Neural cell (in vitro differentiated cells): ENCODE measurements around the gene LRRC61. TPM values are rescaled to one million over a fixed set of nuclear protein-coding genes. Genes with fewer than 3 reads are reported as not detected.

ENCODE experiments used
- H2AFZ ChIP-seq: fragments of 200-600, 300-800 bp; sonication (generic), shearing (Covaris generic); 2 replicates; pipeline ENCODE4 v1.6.0; 2014; ENCODE audit warnings: low read depth, mild to moderate bottlenecking, antibody characterized with exemption, low read length, moderate library complexity
- H3F3A ChIP-seq: fragments of 200-600 bp; shearing (Covaris generic); 2 replicates; pipeline ENCODE4 v1.6.1; 2016; ENCODE audit warnings: mild to moderate bottlenecking, moderate library complexity, mixed read lengths, antibody characterized with exemption, low read length; ENCODE audit not compliant: insufficient read depth, poor library complexity, severe bottlenecking
- H3K27ac ChIP-seq: fragments of 200-600, 300-800 bp; sonication (generic), shearing (Covaris generic); 2 replicates; pipeline ENCODE4 v1.5.1; 2014; ENCODE audit warnings: mild to moderate bottlenecking, low read length, moderate library complexity
- H3K27me3 ChIP-seq: fragments of 300-800, 200-600 bp; sonication (generic), shearing (Covaris generic); 2 replicates; pipeline ENCODE4 v1.6.0; 2014; ENCODE audit warnings: mild to moderate bottlenecking, low read depth, low read length, moderate library complexity; ENCODE audit not compliant: insufficient read depth
- H3K36me3 ChIP-seq: fragments of 300-800, 200-600 bp; sonication (generic), shearing (Covaris generic); 2 replicates; pipeline ENCODE4 v1.5.1; 2014; ENCODE audit warnings: mild to moderate bottlenecking, antibody characterized with exemption, low read length, moderate library complexity; ENCODE audit not compliant: insufficient read depth
- H3K4me2 ChIP-seq: fragments of 300-800, 200-600 bp; sonication (generic), shearing (Covaris generic); 2 replicates; pipeline ENCODE4 v1.6.0; 2014; ENCODE audit warnings: mild to moderate bottlenecking, low read length
- H3K4me3 ChIP-seq: fragments of 300-800, 200-600 bp; sonication (generic), shearing (Covaris generic); 2 replicates; pipeline ENCODE4 v1.5.1; 2014; ENCODE audit warnings: mild to moderate bottlenecking, low read length, moderate library complexity
- H3K79me2 ChIP-seq: fragments of 200-600 bp; shearing (Covaris generic); replicated peaks from 2 replicates; pipeline ENCODE4 v1.6.0; 2014; ENCODE audit warnings: mild to moderate bottlenecking, low read length, moderate library complexity; ENCODE audit not compliant: insufficient read depth
- H3K9ac ChIP-seq: fragments of 300-800, 200-600 bp; sonication (generic), shearing (Covaris generic); 2 replicates; pipeline ENCODE4 v1.6.1; 2016; ENCODE audit warnings: mild to moderate bottlenecking, low read length, mixed read lengths
- H3K9me2 ChIP-seq: fragments of 200-600 bp; shearing (Covaris generic); 2 replicates; pipeline ENCODE4 v1.6.1; 2016; ENCODE audit warnings: mild to moderate bottlenecking, low read length, mixed read lengths; ENCODE audit not compliant: insufficient read depth
- H3K9me3 ChIP-seq: fragments of 200-600, 300-800 bp; sonication (generic), shearing (Covaris generic); 2 replicates; pipeline ENCODE4 v1.6.1; 2016; ENCODE audit warnings: mild to moderate bottlenecking, mixed run types, low read length, moderate library complexity, mixed read lengths
- H4K20me1 ChIP-seq: fragments of 200-600 bp; shearing (Covaris generic); 2 replicates; pipeline ENCODE4 v1.6.1; 2016; ENCODE audit warnings: mild to moderate bottlenecking, mixed run types; ENCODE audit not compliant: insufficient read depth
- EP300 ChIP-seq: fragments of 450-650 bp; conservative IDR thresholded peaks from 2 replicates; pipeline ENCODE4 v1.6.1; 2014; ENCODE audit warnings: antibody characterized with exemption, mild to moderate bottlenecking, moderate library complexity; ENCODE audit not compliant: poor library complexity, severe bottlenecking
- EZH2 ChIP-seq: fragments of 200-600, 300-800 bp; shearing (Covaris generic), sonication (generic); IDR thresholded peaks from 2 replicates; pipeline ENCODE4 v1.6.1; 2014; ENCODE audit warnings: antibody characterized with exemption, low read length, borderline replicate concordance, mild to moderate bottlenecking; ENCODE audit not compliant: insufficient read depth, poor library complexity, severe bottlenecking
- MXI1 ChIP-seq: fragments of 450-650 bp; conservative IDR thresholded peaks from 2 replicates; pipeline ENCODE4 v1.6.1; 2014; ENCODE audit warnings: antibody characterized with exemption, mild to moderate bottlenecking; ENCODE audit not compliant: poor library complexity, severe bottlenecking
- POLR2AphosphoS5 ChIP-seq: IDR thresholded peaks from 2 replicates; pipeline ENCODE4 v1.6.1; 2012
- RAD21 ChIP-seq: fragments of 450-650 bp; conservative IDR thresholded peaks from 2 replicates; pipeline ENCODE4 v1.6.1; 2014; ENCODE audit warnings: antibody characterized with exemption, mild to moderate bottlenecking, moderate library complexity
- SMC3 ChIP-seq: fragments of 450-650 bp; conservative IDR thresholded peaks from 2 replicates; pipeline ENCODE4 v1.6.1; 2014; ENCODE audit warnings: antibody characterized with exemption, mild to moderate bottlenecking, moderate library complexity; ENCODE audit not compliant: poor library complexity
- TAF1 ChIP-seq: IDR thresholded peaks from 2 replicates; pipeline ENCODE4 v1.6.1; 2012; ENCODE audit warnings: low read depth
- polyA plus RNA-seq: library from polyadenylated mRNA; depleted of rRNA; stranded (reverse); fragments of >200 nt; gene quantifications from 2 replicates; pipeline ENCODE4 v1.2.3, GENCODE V29; 2014
- TF ChIP-seq, protein P1 (sequence below): IDR thresholded peaks from 2 replicates; pipeline ENCODE4 v1.6.1; 2012; ENCODE audit warnings: borderline replicate concordance
- TF ChIP-seq, protein P2 (sequence below): fragments of 450-650 bp; IDR thresholded peaks from 2 replicates; pipeline ENCODE4 v1.5.1; 2014; ENCODE audit warnings: antibody characterized with exemption, mild to moderate bottlenecking, moderate library complexity; ENCODE audit not compliant: poor library complexity, severe bottlenecking

Gene LRRC61
- polyA plus RNA-seq, 1 donor from 2014 or later = 5.0 TPM

DNA sequence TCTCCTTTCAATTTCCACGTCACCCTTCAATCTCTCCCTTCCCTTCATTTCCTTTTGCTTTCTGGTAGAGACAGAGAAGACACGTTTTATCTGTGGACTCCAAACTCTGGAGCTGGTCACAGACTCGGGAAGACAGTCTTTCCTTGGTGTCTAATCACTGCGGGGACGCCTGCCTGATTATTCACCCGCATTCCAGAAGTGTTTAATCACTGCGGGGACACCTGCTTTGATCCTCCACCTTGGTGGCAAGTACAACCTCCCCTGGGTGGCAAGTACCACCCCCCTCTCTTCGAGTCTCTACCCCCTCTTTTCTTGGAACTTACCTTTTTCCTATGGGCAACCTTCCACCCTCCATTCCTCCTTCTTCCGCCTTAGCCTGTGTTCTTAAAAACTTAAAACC is 15.3 kb upstream of the LRRC61 start:
- no peaks in the 10 kb centered on the region for H3K9me2 ChIP-seq
- H2AFZ ChIP-seq = no peak overlapping the region
- H3K4me3 ChIP-seq = no peak overlapping the region
- no peaks in the 10 kb centered on the region for H3K79me2 ChIP-seq
- H3K36me3 ChIP-seq = no peaks in the 10 kb centered on the region
- no peaks in the 10 kb centered on the region for H4K20me1 ChIP-seq
- no peak overlapping the region for H3K27ac ChIP-seq
- no peaks in the 10 kb centered on the region for H3F3A ChIP-seq
- TF ChIP-seq SMC3 = no peak
- TF ChIP-seq RAD21 = no peak
- no peak for TF ChIP-seq TAF1
- no peak for TF ChIP-seq EP300
- no peak for TF ChIP-seq EZH2
- TF ChIP-seq, protein P1, sequence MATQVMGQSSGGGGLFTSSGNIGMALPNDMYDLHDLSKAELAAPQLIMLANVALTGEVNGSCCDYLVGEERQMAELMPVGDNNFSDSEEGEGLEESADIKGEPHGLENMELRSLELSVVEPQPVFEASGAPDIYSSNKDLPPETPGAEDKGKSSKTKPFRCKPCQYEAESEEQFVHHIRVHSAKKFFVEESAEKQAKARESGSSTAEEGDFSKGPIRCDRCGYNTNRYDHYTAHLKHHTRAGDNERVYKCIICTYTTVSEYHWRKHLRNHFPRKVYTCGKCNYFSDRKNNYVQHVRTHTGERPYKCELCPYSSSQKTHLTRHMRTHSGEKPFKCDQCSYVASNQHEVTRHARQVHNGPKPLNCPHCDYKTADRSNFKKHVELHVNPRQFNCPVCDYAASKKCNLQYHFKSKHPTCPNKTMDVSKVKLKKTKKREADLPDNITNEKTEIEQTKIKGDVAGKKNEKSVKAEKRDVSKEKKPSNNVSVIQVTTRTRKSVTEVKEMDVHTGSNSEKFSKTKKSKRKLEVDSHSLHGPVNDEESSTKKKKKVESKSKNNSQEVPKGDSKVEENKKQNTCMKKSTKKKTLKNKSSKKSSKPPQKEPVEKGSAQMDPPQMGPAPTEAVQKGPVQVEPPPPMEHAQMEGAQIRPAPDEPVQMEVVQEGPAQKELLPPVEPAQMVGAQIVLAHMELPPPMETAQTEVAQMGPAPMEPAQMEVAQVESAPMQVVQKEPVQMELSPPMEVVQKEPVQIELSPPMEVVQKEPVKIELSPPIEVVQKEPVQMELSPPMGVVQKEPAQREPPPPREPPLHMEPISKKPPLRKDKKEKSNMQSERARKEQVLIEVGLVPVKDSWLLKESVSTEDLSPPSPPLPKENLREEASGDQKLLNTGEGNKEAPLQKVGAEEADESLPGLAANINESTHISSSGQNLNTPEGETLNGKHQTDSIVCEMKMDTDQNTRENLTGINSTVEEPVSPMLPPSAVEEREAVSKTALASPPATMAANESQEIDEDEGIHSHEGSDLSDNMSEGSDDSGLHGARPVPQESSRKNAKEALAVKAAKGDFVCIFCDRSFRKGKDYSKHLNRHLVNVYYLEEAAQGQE = no peak
- TF ChIP-seq MXI1 = no peak
- no peak for TF ChIP-seq POLR2AphosphoS5
- TF ChIP-seq, protein P2, sequence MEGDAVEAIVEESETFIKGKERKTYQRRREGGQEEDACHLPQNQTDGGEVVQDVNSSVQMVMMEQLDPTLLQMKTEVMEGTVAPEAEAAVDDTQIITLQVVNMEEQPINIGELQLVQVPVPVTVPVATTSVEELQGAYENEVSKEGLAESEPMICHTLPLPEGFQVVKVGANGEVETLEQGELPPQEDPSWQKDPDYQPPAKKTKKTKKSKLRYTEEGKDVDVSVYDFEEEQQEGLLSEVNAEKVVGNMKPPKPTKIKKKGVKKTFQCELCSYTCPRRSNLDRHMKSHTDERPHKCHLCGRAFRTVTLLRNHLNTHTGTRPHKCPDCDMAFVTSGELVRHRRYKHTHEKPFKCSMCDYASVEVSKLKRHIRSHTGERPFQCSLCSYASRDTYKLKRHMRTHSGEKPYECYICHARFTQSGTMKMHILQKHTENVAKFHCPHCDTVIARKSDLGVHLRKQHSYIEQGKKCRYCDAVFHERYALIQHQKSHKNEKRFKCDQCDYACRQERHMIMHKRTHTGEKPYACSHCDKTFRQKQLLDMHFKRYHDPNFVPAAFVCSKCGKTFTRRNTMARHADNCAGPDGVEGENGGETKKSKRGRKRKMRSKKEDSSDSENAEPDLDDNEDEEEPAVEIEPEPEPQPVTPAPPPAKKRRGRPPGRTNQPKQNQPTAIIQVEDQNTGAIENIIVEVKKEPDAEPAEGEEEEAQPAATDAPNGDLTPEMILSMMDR = no peak
- no peak overlapping the region for H3K4me2 ChIP-seq
- no peaks in the 10 kb centered on the region for H3K9me3 ChIP-seq
- H3K27me3 ChIP-seq = no peaks in the 10 kb centered on the region
- no peak overlapping the region for H3K9ac ChIP-seq

DNA sequence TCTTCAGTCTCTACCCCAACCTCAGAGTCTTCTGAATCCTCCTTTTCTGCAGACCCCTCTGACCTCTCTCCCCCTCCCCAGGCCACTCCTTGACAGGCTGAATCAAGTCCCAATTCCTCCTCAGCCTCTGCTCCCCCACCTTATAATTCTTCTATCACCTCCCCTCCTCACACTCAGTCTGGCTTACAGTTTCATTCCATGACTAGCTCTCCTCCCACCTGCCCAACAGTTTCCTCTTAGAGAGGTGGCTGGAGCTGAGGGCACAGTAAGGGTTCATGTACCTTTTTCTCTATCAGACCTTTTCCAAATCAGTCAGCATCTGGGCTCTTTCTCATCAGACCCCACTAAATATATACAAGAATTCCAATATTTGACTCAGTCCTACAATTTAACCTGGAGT is 14.6 kb upstream of the LRRC61 start:
- no peak overlapping the region for H3K9ac ChIP-seq
- no peak overlapping the region for H3K27ac ChIP-seq
- no peak overlapping the region for H3K4me3 ChIP-seq
- no peaks in the 10 kb centered on the region for H4K20me1 ChIP-seq
- H3K9me3 ChIP-seq = no peaks in the 10 kb centered on the region
- H3F3A ChIP-seq = no peaks in the 10 kb centered on the region
- no peaks in the 10 kb centered on the region for H3K27me3 ChIP-seq
- H3K36me3 ChIP-seq = no peaks in the 10 kb centered on the region
- no peak for TF ChIP-seq SMC3
- no peak for TF ChIP-seq MXI1
- H3K9me2 ChIP-seq = no peaks in the 10 kb centered on the region
- H3K4me2 ChIP-seq = no peak overlapping the region
- H3K79me2 ChIP-seq = no peaks in the 10 kb centered on the region
- H2AFZ ChIP-seq = no peak overlapping the region

DNA sequence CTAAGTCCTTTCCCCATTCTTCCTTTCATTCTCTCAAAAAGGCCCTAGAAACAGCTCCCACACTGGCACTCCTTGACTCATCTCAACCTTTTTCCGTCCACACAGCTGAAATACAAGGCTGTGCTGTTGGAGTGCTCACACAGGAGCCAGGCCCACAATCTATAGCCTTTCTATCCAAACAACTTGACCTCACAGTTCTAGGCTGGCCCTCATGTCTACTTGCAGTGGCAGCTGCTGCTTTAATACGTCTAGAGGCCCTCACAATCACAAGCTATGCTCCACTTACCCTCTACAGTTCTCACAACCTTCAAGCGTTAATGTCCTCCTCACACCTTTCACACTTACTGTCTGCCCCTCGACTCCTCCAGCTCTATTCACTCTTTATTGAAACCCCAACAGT is 12.0 kb upstream of the LRRC61 start:
- Histone ChIP-seq H3K36me3 (no peaks in the 10 kb centered on the region), H3K9me2 (no peaks in the 10 kb centered on the region), H3K27ac (no peak overlapping the region), H3K4me2 (no peak overlapping the region), H3K4me3 (no peak overlapping the region), H3K79me2 (no peaks in the 10 kb centered on the region), H3K9me3 (no peaks in the 10 kb centered on the region), H2AFZ (no peak overlapping the region), H3K27me3 (no peaks in the 10 kb centered on the region), H3F3A (no peaks in the 10 kb centered on the region), H3K9ac (no peak overlapping the region), H4K20me1 (no peaks in the 10 kb centered on the region)
- no peak for TF ChIP-seq POLR2AphosphoS5
- TF ChIP-seq MXI1 = no peak
- no peak for TF ChIP-seq EP300
- TF ChIP-seq, protein P1 = no peak
- TF ChIP-seq RAD21 = no peak
- TF ChIP-seq TAF1 = no peak
- no peak for TF ChIP-seq EZH2
- TF ChIP-seq, protein P2 = no peak
- TF ChIP-seq SMC3 = no peak
